Uterus (tissue), 2 donors: Measurements from ENCODE around the gene CTR9.

Experiments
- CTCF ChIP-seq, 4 experiments: fragments of 200-600 bp in 2 of 4; fragments of 450-650 bp in 2 of 4; sonication (generic) in 2 of 4; IDR thresholded peaks; one replicate each; pipeline ENCODE4 v1.5.1; 2016 to 2019; ENCODE audit warnings: antibody characterized with exemption in 4 of 4, mild to moderate bottlenecking in 2 of 4, moderate library complexity in 1 of 4
- POLR2A ChIP-seq, 2 donors: fragments of 450-650 bp; IDR thresholded peaks; one replicate each; pipeline ENCODE4 v1.6.1; 2016; ENCODE audit warnings: antibody characterized with exemption in 2 of 2, mild to moderate bottlenecking in 1 of 2, moderate library complexity in 1 of 2

- no peak for TF ChIP-seq CTCF (IDR thresholded peaks at IDR 0.05)
- TF ChIP-seq POLR2A (IDR thresholded peaks at IDR 0.05) = no peak
Observed at GRCh38 chr11:10728789-10729472, 22.1 kb upstream of the CTR9 start.
